ENCODE results near the gene TBC1D8. TPM values are rescaled to one million over a fixed set of nuclear protein-coding genes. Genes with fewer than 3 reads are reported as not detected.

TBC1D8 gene
- total RNA-seq, 1 donor from 2014 or later = 17.3 TPM

GRCh38 chr2:101159526-101159925 lies 8.3 kb upstream of the TBC1D8 start:
- no peak for TF ChIP-seq CTCF (IDR thresholded peaks at IDR 0.05; ENCODE audit: insufficient read depth, low read length, poor library complexity, severe bottlenecking)
- no peaks in the 10 kb centered on the region for H3K27me3 ChIP-seq (ENCODE audit: control insufficient read depth, insufficient read depth, low read length)
- no peaks in the 10 kb centered on the region for H3K36me3 ChIP-seq (ENCODE audit: control insufficient read depth, insufficient read depth, low read length)
- no peak for DNase-seq (ENCODE audit: low read depth)
- H3K4me3 ChIP-seq (ENCODE audit: low read depth, low read length) = no peak overlapping the region

- no peaks in the 10 kb centered on the region for H3K36me3 ChIP-seq (ENCODE audit: control insufficient read depth, insufficient read depth, low read length)
- DNase-seq (ENCODE audit: low read depth) = no peak
- no peak for TF ChIP-seq CTCF (IDR thresholded peaks at IDR 0.05; ENCODE audit: insufficient read depth, low read length, poor library complexity, severe bottlenecking)
- H3K27me3 ChIP-seq (ENCODE audit: control insufficient read depth, insufficient read depth, low read length) = no peaks in the 10 kb centered on the region
- no peak overlapping the region for H3K4me3 ChIP-seq (ENCODE audit: low read depth, low read length)
Observed at GRCh38 chr2:101157272-101157671, 6.1 kb upstream of the TBC1D8 start.

GRCh38 chr2:101153787-101154186 lies 2.6 kb upstream of the TBC1D8 start:
- Histone ChIP-seq H3K36me3 (ENCODE audit: control insufficient read depth, insufficient read depth, low read length) (no peaks in the 10 kb centered on the region), H3K27me3 (ENCODE audit: control insufficient read depth, insufficient read depth, low read length) (no peaks in the 10 kb centered on the region), H3K4me3 (ENCODE audit: low read depth, low read length) (no peak overlapping the region)
- DNase-seq (ENCODE audit: low read depth) = no peak
- TF ChIP-seq CTCF (IDR thresholded peaks at IDR 0.05; ENCODE audit: insufficient read depth, low read length, poor library complexity, severe bottlenecking) = no peak

GRCh38 chr2:101153077-101153707 lies 2.0 kb upstream of the TBC1D8 start:
- no peak overlapping the region for H3K4me3 ChIP-seq (ENCODE audit: low read depth, low read length)
- no peak for DNase-seq (ENCODE audit: low read depth)
- no peak for TF ChIP-seq CTCF (IDR thresholded peaks at IDR 0.05; ENCODE audit: insufficient read depth, low read length, poor library complexity, severe bottlenecking)

GRCh38 chr2:101152272-101153076 lies 1.3 kb upstream of the TBC1D8 start:
- TF ChIP-seq CTCF (IDR thresholded peaks at IDR 0.05; ENCODE audit: insufficient read depth, low read length, poor library complexity, severe bottlenecking) = peak; percentile 58
- Histone ChIP-seq H3K27me3 (ENCODE audit: control insufficient read depth, insufficient read depth, low read length) (no peaks in the 10 kb centered on the region), H3K36me3 (ENCODE audit: control insufficient read depth, insufficient read depth, low read length) (no peaks in the 10 kb centered on the region), H3K4me3 (ENCODE audit: low read depth, low read length) (no peak overlapping the region)
- DNase-seq (ENCODE audit: low read depth) = no peak

More at GRCh38 chr2:101153077-101153707, 2.0 kb upstream of the TBC1D8 start:
- Histone ChIP-seq H3K36me3 (ENCODE audit: control insufficient read depth, insufficient read depth, low read length) (no peaks in the 10 kb centered on the region), H3K27me3 (ENCODE audit: control insufficient read depth, insufficient read depth, low read length) (no peaks in the 10 kb centered on the region)

Data from kidney epithelial cell (primary cell).